Measurements from ENCODE around the gene CD79B.

CD79B gene

DNA sequence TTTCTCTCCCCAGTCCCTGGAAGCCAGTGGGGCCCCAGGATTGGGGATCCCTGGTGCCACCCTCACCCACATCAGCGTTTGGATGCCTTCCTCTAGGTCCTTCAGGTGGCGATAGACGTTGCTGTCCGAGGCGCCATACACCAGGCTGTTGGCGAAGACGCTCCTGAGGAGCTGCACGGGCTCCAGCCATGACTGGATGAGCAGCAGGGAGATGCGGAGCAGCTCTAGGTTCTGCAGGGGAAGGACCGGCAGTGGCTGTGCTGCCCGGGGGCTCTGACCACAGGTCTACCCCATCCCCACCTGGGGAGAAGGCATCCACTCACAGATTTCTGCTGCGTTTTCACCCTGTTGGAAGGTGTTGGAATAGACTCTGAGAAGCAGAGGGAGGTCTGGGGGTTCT is 51.4 kb downstream of the CD79B start:
- ChIA-PET POLR2A (no interaction called here), CTCF (interaction anchor here (0.6 to 2.9 kb wide), 6 partner anchors 10 to 222 kb away, joined by 3 to 10 read pairs (median 3); no protein-coding TSS in a partner anchor)
- no peak overlapping the region for H3K4me3 ChIP-seq (ENCODE audit: low read depth, low read length)
- TF ChIP-seq ZNF660 (tag by site-specific recombination; IDR thresholded peaks at IDR 0.05) (no peak), ZNF707 (tag by site-specific recombination; IDR thresholded peaks at IDR 0.05) (no peak), ZNF16 (tag by site-specific recombination; IDR thresholded peaks at IDR 0.05; ENCODE audit: low read depth) (no peak), MEIS1 (CRISPR knock-in tag; IDR thresholded peaks at IDR 0.05; ENCODE audit: borderline replicate concordance) (no peak), ZNF670 (tag by site-specific recombination; IDR thresholded peaks at IDR 0.05; ENCODE audit: low read depth) (no peak), SP7 (tag by site-specific recombination; IDR thresholded peaks at IDR 0.05) (no peak), ZNF302 (tag by site-specific recombination; IDR thresholded peaks at IDR 0.05; ENCODE audit: low read depth) (no peak), ZNF530 (tag by site-specific recombination; IDR thresholded peaks at IDR 0.05; ENCODE audit: low read depth) (no peak)
- H3K9me3 ChIP-seq (ENCODE audit: control insufficient read depth, insufficient read depth, low read depth, low read length): no peaks in the 10 kb centered on the region
- H3K27ac ChIP-seq (ENCODE audit: extremely low read depth, low read depth, low read length): no peak overlapping the region
- no peaks in the 10 kb centered on the region for H3K4me1 ChIP-seq (ENCODE audit: control insufficient read depth, insufficient read depth, low read length)
- H3K36me3 ChIP-seq (ENCODE audit: control insufficient read depth in 2 of 2, insufficient read depth in 1 of 2, low read length in 2 of 2): no peaks in the 10 kb centered on the region
